Measurements from ENCODE around the gene SIGLEC6. TPM values are rescaled to one million over a fixed set of nuclear protein-coding genes. Genes with fewer than 3 reads are reported as not detected.

The SIGLEC6 gene
- total RNA-seq, 1 experiment from 2014 or later, result not detected

- TF ChIP-seq YY1 (IDR thresholded peaks at IDR 0.05; ENCODE audit: extremely low read depth, insufficient replicate concordance, low read depth, low read length) (no peak), POLR2A (IDR thresholded peaks at IDR 0.05; ENCODE audit: borderline replicate concordance, extremely low read depth, insufficient read depth, insufficient read length) (no peak), ZFX (IDR thresholded peaks at IDR 0.05) (no peak), POLR2AphosphoS5 (IDR thresholded peaks at IDR 0.05; ENCODE audit: low read depth, low read length) (no peak), EGR1 (IDR thresholded peaks at IDR 0.05; ENCODE audit: low read depth) (no peak), JUND (IDR thresholded peaks at IDR 0.05) (no peak)
- TF ChIP-seq, protein P1, sequence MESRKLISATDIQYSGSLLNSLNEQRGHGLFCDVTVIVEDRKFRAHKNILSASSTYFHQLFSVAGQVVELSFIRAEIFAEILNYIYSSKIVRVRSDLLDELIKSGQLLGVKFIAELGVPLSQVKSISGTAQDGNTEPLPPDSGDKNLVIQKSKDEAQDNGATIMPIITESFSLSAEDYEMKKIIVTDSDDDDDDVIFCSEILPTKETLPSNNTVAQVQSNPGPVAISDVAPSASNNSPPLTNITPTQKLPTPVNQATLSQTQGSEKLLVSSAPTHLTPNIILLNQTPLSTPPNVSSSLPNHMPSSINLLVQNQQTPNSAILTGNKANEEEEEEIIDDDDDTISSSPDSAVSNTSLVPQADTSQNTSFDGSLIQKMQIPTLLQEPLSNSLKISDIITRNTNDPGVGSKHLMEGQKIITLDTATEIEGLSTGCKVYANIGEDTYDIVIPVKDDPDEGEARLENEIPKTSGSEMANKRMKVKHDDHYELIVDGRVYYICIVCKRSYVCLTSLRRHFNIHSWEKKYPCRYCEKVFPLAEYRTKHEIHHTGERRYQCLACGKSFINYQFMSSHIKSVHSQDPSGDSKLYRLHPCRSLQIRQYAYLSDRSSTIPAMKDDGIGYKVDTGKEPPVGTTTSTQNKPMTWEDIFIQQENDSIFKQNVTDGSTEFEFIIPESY (IDR thresholded peaks at IDR 0.05; ENCODE audit: extremely low read depth, insufficient replicate concordance, low read length), result no peak
- H3K4me2 ChIP-seq (ENCODE audit: low read length), result no peak overlapping the region
- DNase-seq (ENCODE audit: low read depth, low spot score) (no peak), ATAC-seq (no peak)
- no peak overlapping the region for H2AFZ ChIP-seq (ENCODE audit: low read depth, low read length, poor library complexity, severe bottlenecking)
- H3K9me2 ChIP-seq (ENCODE audit: insufficient read depth), result no peaks in the 10 kb centered on the region
- no peaks in the 10 kb centered on the region for H3K36me3 ChIP-seq (ENCODE audit: control insufficient read depth in 1 of 2, insufficient read depth in 2 of 2, low read length in 2 of 2)
- H3K79me2 ChIP-seq (ENCODE audit: insufficient read depth, low read length), result no peaks in the 10 kb centered on the region
- H3K4me1 ChIP-seq (ENCODE audit: control insufficient read depth in 1 of 2, insufficient read depth in 2 of 2, low read length in 2 of 2), result no peaks in the 10 kb centered on the region
- H3K4me3 ChIP-seq (replicated peaks in 1 of 2; ENCODE audit: low read depth in 1 of 2, low read length in 2 of 2), result no peak overlapping the region
- ChIA-PET RAD21 (ENCODE audit: low non-redundant PET in 1 of 2, low total read pairs in 2 of 2, uncharacterized antibody in 2 of 2, unreplicated experiment in 2 of 2) (no interaction called here), CTCF (no interaction called here), POLR2A (no interaction called here)
- H3K9me3 ChIP-seq (ENCODE audit: control insufficient read depth in 1 of 2, insufficient read depth in 1 of 2, low read depth in 1 of 2, low read length in 2 of 2), result no peaks in the 10 kb centered on the region
- intact Hi-C loops (cut with micrococcal nuclease), result loop anchor here (5.0 kb wide), 1 partner anchor 129 kb away; no protein-coding TSS in a partner anchor
- H3K27ac ChIP-seq (ENCODE audit: low read depth, low read length), result no peak overlapping the region
- BruUV-seq (replicated peaks), result no TSS peak
- no peaks in the 10 kb centered on the region for H4K20me1 ChIP-seq (ENCODE audit: insufficient read depth)
- peaks cover 41% of the 10 kb centered on the region for H3K27me3 ChIP-seq (ENCODE audit: insufficient read depth, low read length)
- no peak overlapping the region for H3K9ac ChIP-seq (ENCODE audit: low read length)
These were observed 19.6 kb upstream of the SIGLEC6 start for GRCh38 chr19:51550848-51551672.

Measured in HCT116 (cell line).